AG04450 (cell line): ENCODE data around the gene ARPP19. TPM values are rescaled to one million over a fixed set of nuclear protein-coding genes. Genes with fewer than 3 reads are reported as not detected.

Experiments used
- CTCF ChIA-PET: fragments of 300-600, 350-600 bp; formaldehyde crosslinking; extraction: SDS; loops from one replicate; lab custom pipeline; 2022; ENCODE audit warnings: antibody characterized with exemption, inconsistent platforms; lab: Charles Lee
- POLR2A ChIA-PET: fragments of 350-600 bp; formaldehyde crosslinking; extraction: SDS; loops from one replicate; lab custom pipeline; 2021; ENCODE audit warnings: antibody characterized with exemption, inconsistent platforms; lab: Yijun Ruan, JAX
- DNase-seq: peaks from one replicate; pipeline ENCODE4 v3.0.0-alpha.2; 2011; ENCODE audit warnings: low read depth, low spot score
- H3K27ac ChIP-seq: one replicate; pipeline ENCODE4 v1.5.1; 2012; ENCODE audit warnings: low read depth, low read length, control low read depth
- H3K27me3 ChIP-seq: one replicate; pipeline ENCODE4 v1.6.0; 2012; ENCODE audit warnings: low read length; ENCODE audit not compliant: control insufficient read depth, insufficient read depth
- H3K4me3 ChIP-seq: 2 replicates; pipeline ENCODE4 v1.5.1; 2011; ENCODE audit warnings: mild to moderate bottlenecking, low read depth, low read length, control low read depth
- H3K9me3 ChIP-seq: 2 replicates; pipeline ENCODE4 v1.5.1; 2012; ENCODE audit warnings: low read length; ENCODE audit not compliant: control insufficient read depth, insufficient read depth
- CTCF ChIP-seq: IDR thresholded peaks from 2 replicates; pipeline ENCODE4 v1.5.1; 2011; ENCODE audit warnings: low read depth, low read length, control low read depth, inconsistent platforms
- polyA plus RNA-seq: library from polyadenylated mRNA; depleted of rRNA; stranded (reverse); fragments of >200 nt; gene quantifications from 2 replicates; pipeline ENCODE4 v1.2.3, GENCODE V29; 2011

The ARPP19 gene
- polyA plus RNA-seq, 1 experiment = 86.3 TPM

GRCh38 chr15:52559022-52559421 lies 9.8 kb downstream of the ARPP19 start:
- no peak for TF ChIP-seq CTCF
- CTCF ChIA-PET = interaction anchor here (1.3 kb wide), 1 partner anchor 16 kb away, joined by 5 read pairs; no protein-coding TSS in a partner anchor
- Histone ChIP-seq H3K27ac (no peak overlapping the region), H3K4me3 (no peak overlapping the region), H3K9me3 (no peaks in the 10 kb centered on the region), H3K27me3 (no peaks in the 10 kb centered on the region)
- DNase-seq = no peak
- POLR2A ChIA-PET = interaction anchor here (0.7 to 1.1 kb wide), 2 partner anchors 10 to 307 kb away, joined by 3 read pairs; partner anchors contain the start of gene ARPP19

GRCh38 chr15:52558196-52558595 lies 10.6 kb downstream of the ARPP19 start:
- no peak for TF ChIP-seq CTCF
- ChIA-PET CTCF (interaction anchor here (1.1 kb wide), 1 partner anchor 8 kb away, joined by 3 read pairs; no protein-coding TSS in a partner anchor), POLR2A (no interaction called here)
- DNase-seq = no peak
- Histone ChIP-seq H3K27ac (peak overlapping the region; percentile 59), H3K27me3 (no peaks in the 10 kb centered on the region), H3K9me3 (no peaks in the 10 kb centered on the region), H3K4me3 (no peak overlapping the region)

GRCh38 chr15:52557274-52557641 lies 11.6 kb downstream of the ARPP19 start:
- TF ChIP-seq CTCF = no peak
- CTCF ChIA-PET = interaction anchor here (0.5 to 1.1 kb wide), 2 partner anchors 9 to 68 kb away, joined by 3 to 5 read pairs; no protein-coding TSS in a partner anchor
- POLR2A ChIA-PET = no interaction called here
- Histone ChIP-seq H3K9me3 (no peaks in the 10 kb centered on the region), H3K27me3 (no peaks in the 10 kb centered on the region), H3K4me3 (no peak overlapping the region), H3K27ac (no peak overlapping the region)
- no peak for DNase-seq

- no peak overlapping the region for H3K4me3 ChIP-seq
- no peaks in the 10 kb centered on the region for H3K9me3 ChIP-seq
- TF ChIP-seq CTCF = no peak
- H3K27ac ChIP-seq = no peak overlapping the region
- DNase-seq = no peak
- POLR2A ChIA-PET = no interaction called here
- no peaks in the 10 kb centered on the region for H3K27me3 ChIP-seq
- CTCF ChIA-PET = no interaction called here
Measured at GRCh38 chr15:52556524-52557273, 12.1 kb downstream of the ARPP19 start.

- Histone ChIP-seq H3K27ac (no peak overlapping the region), H3K9me3 (no peaks in the 10 kb centered on the region), H3K4me3 (no peak overlapping the region), H3K27me3 (no peaks in the 10 kb centered on the region)
- POLR2A ChIA-PET = no interaction called here
- no peak for TF ChIP-seq CTCF
- DNase-seq = no peak
- CTCF ChIA-PET = interaction anchor here (0.7 kb wide), 1 partner anchor 9 kb away, joined by 5 read pairs; no protein-coding TSS in a partner anchor
Measured at GRCh38 chr15:52552303-52552702, 16.5 kb downstream of the ARPP19 start.
